ENCODE measurements around the gene LRRC56. TPM values are rescaled to one million over a fixed set of nuclear protein-coding genes. Genes with fewer than 3 reads are reported as not detected.

LRRC56 gene
- total RNA-seq, 1 donor from 2014 or later, result 0.82 TPM

DNA sequence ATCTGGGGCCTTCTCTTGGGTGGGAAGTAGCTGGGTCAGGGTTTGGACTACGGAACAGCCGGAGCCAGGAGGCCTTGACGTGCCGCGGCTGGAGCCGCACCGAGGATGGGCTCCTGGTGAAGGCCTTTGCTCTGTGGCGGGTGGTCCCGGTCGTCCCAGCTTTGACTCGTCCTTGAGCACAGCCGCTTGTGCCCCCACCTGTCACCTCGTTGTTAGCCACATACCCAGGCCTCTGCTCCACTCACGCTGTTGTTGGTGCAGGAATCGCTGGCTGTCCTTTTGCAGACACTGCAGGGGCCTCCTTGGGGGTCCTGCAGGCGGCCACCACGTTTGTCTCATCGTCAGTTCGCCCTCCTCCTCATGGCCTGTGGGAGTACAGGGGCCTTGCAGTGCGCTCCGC lies 56.0 kb downstream of the LRRC56 start:
- Histone ChIP-seq H4K20me1 (ENCODE audit: insufficient read depth, low read length) (peaks cover 74% of the 10 kb centered on the region), H2AFZ (ENCODE audit: low read depth, low read length) (no peak overlapping the region), H3K4me2 (ENCODE audit: low read length) (no peak overlapping the region), H3K9me3 (ENCODE audit: insufficient read depth, low read depth, low read length) (no peaks in the 10 kb centered on the region), H3K79me2 (ENCODE audit: insufficient read depth, low read length) (peaks cover 60% of the 10 kb centered on the region), H3K4me3 (ENCODE audit: insufficient read depth, low read depth, low read length) (no peak overlapping the region), H3K27ac (ENCODE audit: low read depth, low read length) (no peak overlapping the region), H3K9ac (ENCODE audit: low read length) (no peak overlapping the region), H3K4me1 (ENCODE audit: insufficient read depth, low read length) (no peaks in the 10 kb centered on the region), H3K27me3 (ENCODE audit: insufficient read depth, low read length) (no peaks in the 10 kb centered on the region), H3K36me3 (ENCODE audit: insufficient read depth, low read length) (peaks cover 37% of the 10 kb centered on the region)
- peaks cover 28% of the 10 kb centered on the region for H3K36me3 Mint-ChIP-seq (ENCODE audit: low read depth, unreplicated experiment)
- FAIRE-seq, result no peak
- H3K9me3 Mint-ChIP-seq (ENCODE audit: unreplicated experiment), result no peaks in the 10 kb centered on the region
- H3K27me3 Mint-ChIP-seq (ENCODE audit: low read depth, unreplicated experiment), result no peaks in the 10 kb centered on the region
- DNase-seq (ENCODE audit: low read depth), result no peak
- no peak overlapping the region for H3K4me3 Mint-ChIP-seq (ENCODE audit: unreplicated experiment)
- H3K27ac Mint-ChIP-seq (ENCODE audit: unreplicated experiment), result no peak overlapping the region
- peaks cover 4% of the 10 kb centered on the region for H3K4me1 Mint-ChIP-seq (ENCODE audit: low read depth, unreplicated experiment)
- no peak for TF ChIP-seq CTCF (IDR thresholded peaks at IDR 0.05; ENCODE audit: insufficient read depth, low read depth, low read length)
- no peak for TF ChIP-seq EZH2 (IDR thresholded peaks at IDR 0.05; ENCODE audit: insufficient read depth, low read length)

DNA sequence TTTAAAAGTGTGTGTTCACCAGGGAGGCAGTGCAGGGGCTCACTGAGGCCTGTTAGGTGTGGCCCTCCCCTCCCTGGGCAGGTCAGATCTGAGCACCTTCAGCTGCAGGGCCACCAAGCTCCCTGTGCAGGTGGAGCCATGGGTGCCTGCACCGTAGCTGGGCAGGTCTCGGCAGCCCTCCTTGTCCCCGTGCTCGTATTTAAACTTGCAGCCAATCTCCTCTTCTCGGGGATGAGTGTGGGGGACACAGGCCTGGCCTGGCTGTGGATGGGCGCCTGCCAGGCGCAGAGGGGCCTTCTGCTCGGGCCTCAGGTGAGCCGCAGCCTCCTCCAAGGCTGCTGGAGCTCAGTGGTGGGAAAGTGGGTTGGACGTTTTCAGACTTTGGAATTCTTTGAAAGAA lies 58.1 kb downstream of the LRRC56 start:
- no peaks in the 10 kb centered on the region for H3K27me3 Mint-ChIP-seq (ENCODE audit: low read depth, unreplicated experiment)
- H3K36me3 Mint-ChIP-seq (ENCODE audit: low read depth, unreplicated experiment), result peaks cover 25% of the 10 kb centered on the region
- H3K27ac ChIP-seq (ENCODE audit: low read depth, low read length), result no peak overlapping the region
- H2AFZ ChIP-seq (ENCODE audit: low read depth, low read length), result no peak overlapping the region
- H3K27me3 ChIP-seq (ENCODE audit: insufficient read depth, low read length), result no peaks in the 10 kb centered on the region
- no peaks in the 10 kb centered on the region for H3K9me3 ChIP-seq (ENCODE audit: insufficient read depth, low read depth, low read length)
- TF ChIP-seq CTCF (IDR thresholded peaks at IDR 0.05; ENCODE audit: insufficient read depth, low read depth, low read length), result no peak
- no peak for TF ChIP-seq EZH2 (IDR thresholded peaks at IDR 0.05; ENCODE audit: insufficient read depth, low read length)
- H3K27ac Mint-ChIP-seq (ENCODE audit: unreplicated experiment), result no peak overlapping the region
- FAIRE-seq (no peak), DNase-seq (ENCODE audit: low read depth) (no peak)
- H3K9ac ChIP-seq (ENCODE audit: low read length), result no peak overlapping the region
- no peaks in the 10 kb centered on the region for H3K9me3 Mint-ChIP-seq (ENCODE audit: unreplicated experiment)
- H3K36me3 ChIP-seq (ENCODE audit: insufficient read depth, low read length), result peaks cover 31% of the 10 kb centered on the region
- H3K4me3 ChIP-seq (ENCODE audit: insufficient read depth, low read depth, low read length), result no peak overlapping the region
- peaks cover 47% of the 10 kb centered on the region for H3K79me2 ChIP-seq (ENCODE audit: insufficient read depth, low read length)
- no peak overlapping the region for H3K4me3 Mint-ChIP-seq (ENCODE audit: unreplicated experiment)
- no peak overlapping the region for H3K4me2 ChIP-seq (ENCODE audit: low read length)
- H3K4me1 Mint-ChIP-seq (ENCODE audit: low read depth, unreplicated experiment), result no peaks in the 10 kb centered on the region
- peaks cover 73% of the 10 kb centered on the region for H4K20me1 ChIP-seq (ENCODE audit: insufficient read depth, low read length)
- H3K4me1 ChIP-seq (ENCODE audit: insufficient read depth, low read length), result no peaks in the 10 kb centered on the region

DNA sequence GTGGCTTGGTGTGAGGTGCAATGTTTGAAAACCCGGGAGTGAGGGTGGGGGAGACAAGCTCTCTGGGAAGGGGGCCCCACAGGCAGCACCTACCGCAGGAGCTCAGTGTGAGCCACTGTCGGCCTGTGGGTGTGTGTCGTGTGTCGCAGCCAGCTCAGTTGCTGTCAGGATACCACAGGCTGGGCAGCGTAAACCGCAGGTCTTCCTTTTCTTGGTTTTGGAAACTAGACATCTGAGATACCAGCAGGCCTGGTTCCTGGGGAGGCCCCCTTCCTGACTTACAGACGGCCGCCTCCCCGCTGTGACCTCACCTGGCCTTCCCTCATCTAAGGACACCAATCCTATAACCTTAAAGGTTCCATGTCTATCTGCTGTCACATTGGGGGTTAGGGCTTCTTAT lies 59.0 kb downstream of the LRRC56 start:
- FAIRE-seq, result no peak
- no peak overlapping the region for H3K27ac ChIP-seq (ENCODE audit: low read depth, low read length)
- H3K9me3 ChIP-seq (ENCODE audit: insufficient read depth, low read depth, low read length), result no peaks in the 10 kb centered on the region
- Mint-ChIP-seq H3K36me3 (ENCODE audit: low read depth, unreplicated experiment) (peaks cover 23% of the 10 kb centered on the region), H3K27ac (ENCODE audit: unreplicated experiment) (no peak overlapping the region), H3K27me3 (ENCODE audit: low read depth, unreplicated experiment) (no peaks in the 10 kb centered on the region), H3K4me1 (ENCODE audit: low read depth, unreplicated experiment) (no peaks in the 10 kb centered on the region), H3K9me3 (ENCODE audit: unreplicated experiment) (no peaks in the 10 kb centered on the region), H3K4me3 (ENCODE audit: unreplicated experiment) (no peak overlapping the region)
- peaks cover 67% of the 10 kb centered on the region for H4K20me1 ChIP-seq (ENCODE audit: insufficient read depth, low read length)
- TF ChIP-seq CTCF (IDR thresholded peaks at IDR 0.05; ENCODE audit: insufficient read depth, low read depth, low read length), result no peak
- no peak for TF ChIP-seq EZH2 (IDR thresholded peaks at IDR 0.05; ENCODE audit: insufficient read depth, low read length)
- H3K9ac ChIP-seq (ENCODE audit: low read length), result no peak overlapping the region
- no peaks in the 10 kb centered on the region for H3K27me3 ChIP-seq (ENCODE audit: insufficient read depth, low read length)
- no peak for DNase-seq (ENCODE audit: low read depth)
- H3K4me1 ChIP-seq (ENCODE audit: insufficient read depth, low read length), result no peaks in the 10 kb centered on the region
- H3K36me3 ChIP-seq (ENCODE audit: insufficient read depth, low read length), result peaks cover 32% of the 10 kb centered on the region
- no peak overlapping the region for H3K4me3 ChIP-seq (ENCODE audit: insufficient read depth, low read depth, low read length)
- H2AFZ ChIP-seq (ENCODE audit: low read depth, low read length), result no peak overlapping the region
- peaks cover 41% of the 10 kb centered on the region for H3K79me2 ChIP-seq (ENCODE audit: insufficient read depth, low read length)
- H3K4me2 ChIP-seq (ENCODE audit: low read length), result no peak overlapping the region

All from astrocyte (in vitro differentiated cells and primary cell).